ENCODE results near the gene FHOD3. TPM values are rescaled to one million over a fixed set of nuclear protein-coding genes. Genes with fewer than 3 reads are reported as not detected.

Gene FHOD3
- total and polyA plus RNA-seq, 2 experiments from 2014 or later = 2.7 to 8.7 TPM

DNA sequence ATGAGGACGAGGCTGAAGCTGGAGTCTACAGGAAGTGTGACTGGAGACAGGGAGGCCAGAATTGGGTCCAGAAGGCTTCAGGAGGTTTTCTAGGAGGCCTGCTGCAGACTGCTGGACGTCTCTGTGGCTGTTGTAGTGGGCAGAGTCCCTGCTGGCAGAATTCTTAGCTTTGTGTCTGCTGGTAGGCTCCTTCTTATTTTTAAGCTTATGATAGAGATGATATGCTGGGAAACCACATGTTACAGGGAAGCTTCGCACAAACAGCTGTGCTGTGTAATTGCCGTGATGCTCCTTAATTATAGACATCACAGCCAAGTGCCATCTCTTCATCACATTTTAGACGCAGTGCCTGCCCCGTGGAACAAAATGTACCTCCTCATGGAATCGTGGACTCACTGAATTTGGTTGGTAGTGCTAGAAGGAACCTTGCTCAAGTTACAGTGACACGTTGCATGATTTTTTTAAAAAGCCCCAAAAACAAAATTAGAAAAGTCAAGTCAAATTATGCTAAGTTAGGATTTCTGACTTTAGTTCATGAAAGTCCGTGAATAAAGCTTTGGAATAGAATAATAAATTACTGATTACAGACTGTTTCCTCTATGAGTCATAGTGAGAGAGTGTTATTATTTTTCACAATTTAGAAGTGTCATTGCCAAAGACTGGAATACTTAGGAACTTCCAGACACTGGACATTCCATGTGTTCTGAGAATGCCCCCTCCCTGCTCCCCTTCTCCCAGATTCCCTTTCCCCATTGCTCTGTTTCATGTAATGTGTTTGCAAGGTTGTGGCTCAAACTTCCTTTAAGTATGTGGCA is 144.1 kb downstream of the FHOD3 start:
- Histone ChIP-seq H2AFZ (no peak overlapping the region), H3K4me2 (no peak overlapping the region), H3K4me1 (ENCODE audit: insufficient read depth) (no peaks in the 10 kb centered on the region), H3K36me3 (ENCODE audit: insufficient read depth) (peaks cover 3% of the 10 kb centered on the region; the same call in 1 of the 2 replicates), H4K20me1 (replicated peaks; ENCODE audit: insufficient read depth) (no peaks in the 10 kb centered on the region), H3K27me3 (ENCODE audit: insufficient read depth) (no peaks in the 10 kb centered on the region), H3K27ac (ENCODE audit: low read depth) (no peak overlapping the region), H3K79me2 (replicated peaks; ENCODE audit: insufficient read depth) (no peaks in the 10 kb centered on the region), H3K4me3 (no peak overlapping the region), H3F3A (replicated peaks; ENCODE audit: low read depth) (no peaks in the 10 kb centered on the region), H3K9me2 (ENCODE audit: insufficient read depth) (no peaks in the 10 kb centered on the region)
- Mint-ChIP-seq H3K36me3 (ENCODE audit: low read depth) (peaks cover 6% of the 10 kb centered on the region; the same call in 2 of the 3 replicates), H3K27me3 (ENCODE audit: insufficient read depth, low read depth, poor library complexity) (no peaks in the 10 kb centered on the region), H3K4me1 (peaks cover 9% of the 10 kb centered on the region; the same call in 2 of the 3 replicates), H3K27ac (no peak overlapping the region), H3K9me3 (peaks cover 15% of the 10 kb centered on the region), H3K4me3 (no peak overlapping the region)
- DNase-seq (ENCODE audit: low spot score) (no peak), ATAC-seq (no peak)
- TF ChIP-seq, protein P1, sequence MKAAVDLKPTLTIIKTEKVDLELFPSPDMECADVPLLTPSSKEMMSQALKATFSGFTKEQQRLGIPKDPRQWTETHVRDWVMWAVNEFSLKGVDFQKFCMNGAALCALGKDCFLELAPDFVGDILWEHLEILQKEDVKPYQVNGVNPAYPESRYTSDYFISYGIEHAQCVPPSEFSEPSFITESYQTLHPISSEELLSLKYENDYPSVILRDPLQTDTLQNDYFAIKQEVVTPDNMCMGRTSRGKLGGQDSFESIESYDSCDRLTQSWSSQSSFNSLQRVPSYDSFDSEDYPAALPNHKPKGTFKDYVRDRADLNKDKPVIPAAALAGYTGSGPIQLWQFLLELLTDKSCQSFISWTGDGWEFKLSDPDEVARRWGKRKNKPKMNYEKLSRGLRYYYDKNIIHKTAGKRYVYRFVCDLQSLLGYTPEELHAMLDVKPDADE (IDR thresholded peaks at IDR 0.05) = no peak
- TF ChIP-seq, protein P2, sequence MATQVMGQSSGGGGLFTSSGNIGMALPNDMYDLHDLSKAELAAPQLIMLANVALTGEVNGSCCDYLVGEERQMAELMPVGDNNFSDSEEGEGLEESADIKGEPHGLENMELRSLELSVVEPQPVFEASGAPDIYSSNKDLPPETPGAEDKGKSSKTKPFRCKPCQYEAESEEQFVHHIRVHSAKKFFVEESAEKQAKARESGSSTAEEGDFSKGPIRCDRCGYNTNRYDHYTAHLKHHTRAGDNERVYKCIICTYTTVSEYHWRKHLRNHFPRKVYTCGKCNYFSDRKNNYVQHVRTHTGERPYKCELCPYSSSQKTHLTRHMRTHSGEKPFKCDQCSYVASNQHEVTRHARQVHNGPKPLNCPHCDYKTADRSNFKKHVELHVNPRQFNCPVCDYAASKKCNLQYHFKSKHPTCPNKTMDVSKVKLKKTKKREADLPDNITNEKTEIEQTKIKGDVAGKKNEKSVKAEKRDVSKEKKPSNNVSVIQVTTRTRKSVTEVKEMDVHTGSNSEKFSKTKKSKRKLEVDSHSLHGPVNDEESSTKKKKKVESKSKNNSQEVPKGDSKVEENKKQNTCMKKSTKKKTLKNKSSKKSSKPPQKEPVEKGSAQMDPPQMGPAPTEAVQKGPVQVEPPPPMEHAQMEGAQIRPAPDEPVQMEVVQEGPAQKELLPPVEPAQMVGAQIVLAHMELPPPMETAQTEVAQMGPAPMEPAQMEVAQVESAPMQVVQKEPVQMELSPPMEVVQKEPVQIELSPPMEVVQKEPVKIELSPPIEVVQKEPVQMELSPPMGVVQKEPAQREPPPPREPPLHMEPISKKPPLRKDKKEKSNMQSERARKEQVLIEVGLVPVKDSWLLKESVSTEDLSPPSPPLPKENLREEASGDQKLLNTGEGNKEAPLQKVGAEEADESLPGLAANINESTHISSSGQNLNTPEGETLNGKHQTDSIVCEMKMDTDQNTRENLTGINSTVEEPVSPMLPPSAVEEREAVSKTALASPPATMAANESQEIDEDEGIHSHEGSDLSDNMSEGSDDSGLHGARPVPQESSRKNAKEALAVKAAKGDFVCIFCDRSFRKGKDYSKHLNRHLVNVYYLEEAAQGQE (IDR thresholded peaks at IDR 0.05; ENCODE audit: unreplicated experiment) = no peak
- TF ChIP-seq POLR2AphosphoS5 (IDR thresholded peaks at IDR 0.05; ENCODE audit: low read depth) (no peak), EZH2phosphoT487 (IDR thresholded peaks at IDR 0.05; ENCODE audit: unreplicated experiment) (no peak), CREB1 (CRISPR knock-in tag; IDR thresholded peaks at IDR 0.05; ENCODE audit: low read depth) (no peak), EZH2 (IDR thresholded peaks at IDR 0.05; ENCODE audit: low read depth, unreplicated experiment) (no peak), ZNF331 (CRISPR knock-in tag; IDR thresholded peaks at IDR 0.05; ENCODE audit: low read depth) (no peak), JUNB (IDR thresholded peaks at IDR 0.05; ENCODE audit: unreplicated experiment) (no peak), ZNF114 (CRISPR knock-in tag; IDR thresholded peaks at IDR 0.05) (no peak)
- TF ChIP-seq, protein P3, sequence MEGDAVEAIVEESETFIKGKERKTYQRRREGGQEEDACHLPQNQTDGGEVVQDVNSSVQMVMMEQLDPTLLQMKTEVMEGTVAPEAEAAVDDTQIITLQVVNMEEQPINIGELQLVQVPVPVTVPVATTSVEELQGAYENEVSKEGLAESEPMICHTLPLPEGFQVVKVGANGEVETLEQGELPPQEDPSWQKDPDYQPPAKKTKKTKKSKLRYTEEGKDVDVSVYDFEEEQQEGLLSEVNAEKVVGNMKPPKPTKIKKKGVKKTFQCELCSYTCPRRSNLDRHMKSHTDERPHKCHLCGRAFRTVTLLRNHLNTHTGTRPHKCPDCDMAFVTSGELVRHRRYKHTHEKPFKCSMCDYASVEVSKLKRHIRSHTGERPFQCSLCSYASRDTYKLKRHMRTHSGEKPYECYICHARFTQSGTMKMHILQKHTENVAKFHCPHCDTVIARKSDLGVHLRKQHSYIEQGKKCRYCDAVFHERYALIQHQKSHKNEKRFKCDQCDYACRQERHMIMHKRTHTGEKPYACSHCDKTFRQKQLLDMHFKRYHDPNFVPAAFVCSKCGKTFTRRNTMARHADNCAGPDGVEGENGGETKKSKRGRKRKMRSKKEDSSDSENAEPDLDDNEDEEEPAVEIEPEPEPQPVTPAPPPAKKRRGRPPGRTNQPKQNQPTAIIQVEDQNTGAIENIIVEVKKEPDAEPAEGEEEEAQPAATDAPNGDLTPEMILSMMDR (conservative IDR thresholded peaks at IDR 0.05; ENCODE audit: low read depth in 2 of 2) = no peak
- TF ChIP-seq, protein P4, sequence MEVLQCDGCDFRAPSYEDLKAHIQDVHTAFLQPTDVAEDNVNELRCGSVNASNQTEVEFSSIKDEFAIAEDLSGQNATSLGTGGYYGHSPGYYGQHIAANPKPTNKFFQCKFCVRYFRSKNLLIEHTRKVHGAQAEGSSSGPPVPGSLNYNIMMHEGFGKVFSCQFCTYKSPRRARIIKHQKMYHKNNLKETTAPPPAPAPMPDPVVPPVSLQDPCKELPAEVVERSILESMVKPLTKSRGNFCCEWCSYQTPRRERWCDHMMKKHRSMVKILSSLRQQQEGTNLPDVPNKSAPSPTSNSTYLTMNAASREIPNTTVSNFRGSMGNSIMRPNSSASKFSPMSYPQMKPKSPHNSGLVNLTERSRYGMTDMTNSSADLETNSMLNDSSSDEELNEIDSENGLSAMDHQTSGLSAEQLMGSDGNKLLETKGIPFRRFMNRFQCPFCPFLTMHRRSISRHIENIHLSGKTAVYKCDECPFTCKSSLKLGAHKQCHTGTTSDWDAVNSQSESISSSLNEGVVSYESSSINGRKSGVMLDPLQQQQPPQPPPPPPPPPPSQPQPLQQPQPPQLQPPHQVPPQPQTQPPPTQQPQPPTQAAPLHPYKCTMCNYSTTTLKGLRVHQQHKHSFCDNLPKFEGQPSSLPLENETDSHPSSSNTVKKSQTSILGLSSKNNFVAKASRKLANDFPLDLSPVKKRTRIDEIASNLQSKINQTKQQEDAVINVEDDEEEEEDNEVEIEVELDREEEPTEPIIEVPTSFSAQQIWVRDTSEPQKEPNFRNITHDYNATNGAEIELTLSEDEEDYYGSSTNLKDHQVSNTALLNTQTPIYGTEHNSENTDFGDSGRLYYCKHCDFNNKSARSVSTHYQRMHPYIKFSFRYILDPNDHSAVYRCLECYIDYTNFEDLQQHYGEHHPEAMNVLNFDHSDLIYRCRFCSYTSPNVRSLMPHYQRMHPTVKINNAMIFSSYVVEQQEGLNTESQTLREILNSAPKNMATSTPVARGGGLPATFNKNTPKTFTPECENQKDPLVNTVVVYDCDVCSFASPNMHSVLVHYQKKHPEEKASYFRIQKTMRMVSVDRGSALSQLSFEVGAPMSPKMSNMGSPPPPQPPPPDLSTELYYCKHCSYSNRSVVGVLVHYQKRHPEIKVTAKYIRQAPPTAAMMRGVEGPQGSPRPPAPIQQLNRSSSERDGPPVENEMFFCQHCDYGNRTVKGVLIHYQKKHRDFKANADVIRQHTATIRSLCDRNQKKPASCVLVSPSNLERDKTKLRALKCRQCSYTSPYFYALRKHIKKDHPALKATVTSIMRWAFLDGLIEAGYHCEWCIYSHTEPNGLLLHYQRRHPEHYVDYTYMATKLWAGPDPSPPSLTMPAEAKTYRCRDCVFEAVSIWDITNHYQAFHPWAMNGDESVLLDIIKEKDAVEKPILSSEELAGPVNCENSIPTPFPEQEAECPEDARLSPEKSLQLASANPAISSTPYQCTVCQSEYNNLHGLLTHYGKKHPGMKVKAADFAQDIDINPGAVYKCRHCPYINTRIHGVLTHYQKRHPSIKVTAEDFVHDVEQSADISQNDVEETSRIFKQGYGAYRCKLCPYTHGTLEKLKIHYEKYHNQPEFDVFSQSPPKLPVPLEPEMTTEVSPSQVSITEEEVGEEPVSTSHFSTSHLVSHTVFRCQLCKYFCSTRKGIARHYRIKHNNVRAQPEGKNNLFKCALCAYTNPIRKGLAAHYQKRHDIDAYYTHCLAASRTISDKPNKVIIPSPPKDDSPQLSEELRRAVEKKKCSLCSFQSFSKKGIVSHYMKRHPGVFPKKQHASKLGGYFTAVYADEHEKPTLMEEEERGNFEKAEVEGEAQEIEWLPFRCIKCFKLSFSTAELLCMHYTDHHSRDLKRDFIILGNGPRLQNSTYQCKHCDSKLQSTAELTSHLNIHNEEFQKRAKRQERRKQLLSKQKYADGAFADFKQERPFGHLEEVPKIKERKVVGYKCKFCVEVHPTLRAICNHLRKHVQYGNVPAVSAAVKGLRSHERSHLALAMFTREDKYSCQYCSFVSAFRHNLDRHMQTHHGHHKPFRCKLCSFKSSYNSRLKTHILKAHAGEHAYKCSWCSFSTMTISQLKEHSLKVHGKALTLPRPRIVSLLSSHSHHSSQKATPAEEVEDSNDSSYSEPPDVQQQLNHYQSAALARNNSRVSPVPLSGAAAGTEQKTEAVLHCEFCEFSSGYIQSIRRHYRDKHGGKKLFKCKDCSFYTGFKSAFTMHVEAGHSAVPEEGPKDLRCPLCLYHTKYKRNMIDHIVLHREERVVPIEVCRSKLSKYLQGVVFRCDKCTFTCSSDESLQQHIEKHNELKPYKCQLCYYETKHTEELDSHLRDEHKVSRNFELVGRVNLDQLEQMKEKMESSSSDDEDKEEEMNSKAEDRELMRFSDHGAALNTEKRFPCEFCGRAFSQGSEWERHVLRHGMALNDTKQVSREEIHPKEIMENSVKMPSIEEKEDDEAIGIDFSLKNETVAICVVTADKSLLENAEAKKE (CRISPR knock-in tag; IDR thresholded peaks at IDR 0.05) = no peak
